COLO829 (cell line): ENCODE measurements around the gene TEX35.
A peak's percentile ranks its signal among the peaks of the same experiment; 100 is the strongest.

ENCODE experiments used
- DNase-seq: peaks from one replicate; pipeline ENCODE4 v3.0.0; 2012; ENCODE audit warnings: low spot score

The TEX35 gene

GRCh38 chr1:178518894-178519293 lies 6.0 kb downstream of the TEX35 start:
- no peak for DNase-seq

DNA sequence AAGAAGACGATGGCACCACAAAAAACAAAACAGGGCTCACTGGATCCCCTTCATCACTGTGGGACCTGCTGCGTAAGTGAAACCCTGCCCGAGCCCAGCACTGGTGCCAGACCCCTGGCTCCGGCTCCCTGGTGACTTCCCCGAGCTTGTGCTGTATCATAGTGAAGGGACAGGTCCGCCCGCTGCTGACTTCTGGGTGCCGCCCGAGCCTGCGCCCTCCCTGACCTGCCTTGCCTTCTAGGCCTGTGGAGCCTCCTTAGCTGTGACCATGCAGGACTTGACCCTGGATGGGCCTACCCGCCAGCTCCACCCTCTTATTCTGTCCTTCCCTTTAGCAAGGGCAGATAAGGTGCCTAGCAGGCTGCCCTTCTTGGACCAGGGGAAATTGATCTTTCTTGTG lies 7.9 kb downstream of the TEX35 start:
- DNase-seq = no peak

DNA sequence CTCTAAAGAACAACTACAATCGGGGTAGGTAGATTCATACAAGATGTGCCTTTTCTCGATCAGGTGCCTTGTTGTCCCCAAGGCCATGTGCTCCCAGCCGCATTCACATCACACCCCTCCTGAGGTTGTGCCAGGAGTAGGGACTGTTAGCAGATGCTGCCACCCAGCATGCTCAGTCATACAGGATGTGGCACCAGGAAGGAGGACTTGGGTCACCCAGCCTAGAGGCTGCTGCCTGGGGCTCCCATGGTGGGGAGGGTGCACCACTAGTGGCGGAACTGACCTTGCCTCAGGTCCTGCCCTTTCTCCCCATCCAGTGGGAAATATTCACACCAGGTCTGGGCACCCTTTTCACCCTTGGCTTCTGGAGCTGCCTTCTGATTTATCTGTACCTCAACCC lies 8.3 kb downstream of the TEX35 start:
- DNase-seq = no peak

GRCh38 chr1:178527117-178527516 lies 14.2 kb downstream of the TEX35 start:
- DNase-seq = no peak

GRCh38 chr1:178528228-178528952 lies 15.5 kb downstream of the TEX35 start:
- DNase-seq = no peak

DNA sequence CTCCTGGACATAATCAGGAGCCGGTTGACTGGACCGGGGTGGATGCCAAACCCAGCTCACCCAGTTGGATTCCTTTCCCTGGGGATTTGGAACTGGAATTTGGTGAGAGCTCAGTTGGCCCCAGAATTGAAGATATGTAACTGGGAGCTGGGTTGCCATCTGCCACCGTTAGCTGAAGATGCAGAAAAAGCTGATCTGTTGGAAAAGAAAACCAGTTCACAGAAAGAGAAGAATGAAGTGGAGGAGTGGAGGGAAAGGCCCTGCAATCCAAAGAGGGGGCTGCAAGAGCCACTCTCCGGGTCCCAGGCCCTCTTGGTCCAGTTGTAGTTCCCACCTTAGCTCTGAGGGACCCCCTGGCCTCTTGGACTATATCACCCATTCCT lies 16.0 kb downstream of the TEX35 start:
- no peak for DNase-seq

GRCh38 chr1:178529364-178530036 lies 16.6 kb downstream of the TEX35 start:
- no peak for DNase-seq

- DNase-seq = peak; percentile 48
Measured at GRCh38 chr1:178530037-178530402, 17.1 kb downstream of the TEX35 start.

DNA sequence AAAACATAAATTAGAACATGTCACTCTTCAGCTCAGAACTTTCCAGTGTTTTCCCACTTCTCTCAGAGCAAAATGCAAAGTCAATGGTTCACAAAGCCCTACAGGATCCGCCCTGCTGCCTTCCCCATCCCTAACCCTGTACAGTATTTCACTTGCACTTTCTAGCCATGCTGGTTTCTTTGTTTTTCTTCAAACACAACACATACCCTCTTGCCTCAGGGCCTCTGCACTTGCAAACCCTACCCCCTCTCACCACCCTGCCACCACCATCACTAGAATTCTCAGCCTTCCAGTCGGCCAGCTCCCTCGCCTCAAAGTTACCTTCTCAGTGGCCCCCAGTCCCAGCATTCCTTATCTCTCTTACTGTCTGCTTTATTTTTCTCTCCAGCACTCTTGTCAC lies 17.6 kb downstream of the TEX35 start:
- no peak for DNase-seq

DNA sequence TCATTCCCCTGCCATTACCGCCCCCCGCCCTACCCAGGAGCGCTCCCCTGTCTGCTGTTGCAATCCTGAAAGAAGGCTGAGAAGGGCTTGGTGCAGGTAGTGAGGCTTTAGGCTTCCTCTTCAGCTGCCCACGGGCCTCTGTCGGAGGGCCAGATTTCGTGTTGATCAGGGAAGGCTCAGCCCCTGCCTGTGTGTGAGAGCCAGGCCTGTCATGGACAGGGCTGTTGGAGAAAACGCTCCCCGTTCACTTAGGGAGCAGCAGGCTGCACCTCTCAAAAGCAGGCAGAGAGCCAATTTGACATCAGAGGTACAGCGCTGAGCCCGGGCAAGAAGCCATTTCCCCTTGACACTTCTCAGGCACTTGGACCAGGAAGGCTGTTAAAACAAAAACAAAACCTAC lies 19.0 kb downstream of the TEX35 start:
- no peak for DNase-seq

DNA sequence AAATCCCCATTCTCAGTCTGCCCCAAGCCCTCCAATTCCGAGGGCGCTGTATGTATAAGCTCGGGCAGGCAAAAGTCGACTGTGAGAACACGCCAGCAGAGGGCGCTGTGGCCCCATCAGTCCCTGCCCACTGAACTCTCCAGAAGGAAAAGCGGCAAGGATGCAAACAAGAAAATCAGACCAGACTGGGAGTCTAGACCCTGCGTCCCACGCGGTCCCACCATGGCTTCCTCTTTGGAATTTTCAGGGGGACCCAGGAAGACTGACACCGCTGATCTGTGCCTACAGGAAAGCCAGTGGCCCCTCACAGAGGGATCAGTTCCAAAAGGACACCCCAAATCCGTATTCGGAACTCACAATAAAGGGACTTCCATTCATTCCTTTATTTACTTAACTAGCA lies 19.5 kb downstream of the TEX35 start:
- peak; percentile 94 for DNase-seq

DNA sequence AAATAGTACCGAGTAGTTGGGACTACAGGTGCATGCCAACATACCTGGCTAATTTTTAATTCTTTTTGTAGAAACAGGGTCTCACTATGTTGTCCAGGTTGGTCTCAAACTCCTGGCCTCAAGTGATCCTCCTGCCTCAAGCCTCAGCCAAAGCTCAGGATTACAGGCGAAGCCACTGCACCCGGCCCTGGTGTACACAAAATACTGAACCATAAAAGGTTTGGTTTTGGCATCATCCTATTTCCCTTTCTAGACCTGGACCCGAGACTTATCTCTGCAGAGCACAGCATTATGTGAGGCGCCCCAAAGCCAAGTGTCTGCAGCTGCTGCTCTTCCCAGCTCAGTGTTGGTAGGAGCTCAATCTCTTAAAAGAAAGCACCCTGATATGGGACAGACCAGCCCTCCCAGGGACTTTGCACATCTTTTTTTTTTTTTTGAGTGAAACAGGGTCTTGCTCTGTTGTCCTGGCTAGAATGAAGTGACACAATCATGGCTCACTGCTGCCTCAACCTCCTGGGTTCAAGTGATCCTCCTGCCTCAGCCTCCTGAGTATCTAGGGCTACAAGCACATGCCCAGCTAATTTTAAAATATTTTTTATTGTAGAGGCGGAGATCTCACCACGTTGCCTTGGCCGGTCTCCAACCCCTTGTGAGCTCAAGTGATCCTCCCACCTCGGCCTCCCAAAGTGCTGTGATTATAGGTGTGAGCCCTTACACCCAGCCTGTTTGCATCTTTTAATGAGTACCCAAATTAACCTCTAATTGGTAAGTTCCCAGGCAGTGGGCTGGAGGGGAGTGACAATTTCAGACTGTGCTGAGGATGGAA lies 20.4 kb downstream of the TEX35 start:
- no peak for DNase-seq

- no peak for DNase-seq
Measured at GRCh38 chr1:178534137-178534868, 21.4 kb downstream of the TEX35 start.

DNA sequence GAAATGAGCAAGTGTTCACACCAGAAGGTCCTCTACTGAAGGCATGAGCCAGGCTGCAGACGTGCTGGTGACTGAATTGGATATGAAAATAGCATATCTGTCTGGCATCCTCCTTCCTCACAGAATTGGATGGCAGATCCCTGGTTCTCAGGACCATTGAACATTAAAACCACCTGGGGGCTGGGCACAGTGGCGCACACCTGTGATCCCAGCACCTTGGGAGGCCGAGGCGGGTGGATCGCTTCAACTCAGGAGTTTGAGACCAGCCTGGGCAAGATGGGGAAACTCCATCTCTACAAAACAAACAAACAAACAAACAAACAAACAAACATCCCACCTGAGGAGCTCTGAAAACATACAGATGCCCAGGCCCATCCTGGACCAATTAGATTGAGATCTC lies 23.4 kb downstream of the TEX35 start:
- no peak for DNase-seq

DNA sequence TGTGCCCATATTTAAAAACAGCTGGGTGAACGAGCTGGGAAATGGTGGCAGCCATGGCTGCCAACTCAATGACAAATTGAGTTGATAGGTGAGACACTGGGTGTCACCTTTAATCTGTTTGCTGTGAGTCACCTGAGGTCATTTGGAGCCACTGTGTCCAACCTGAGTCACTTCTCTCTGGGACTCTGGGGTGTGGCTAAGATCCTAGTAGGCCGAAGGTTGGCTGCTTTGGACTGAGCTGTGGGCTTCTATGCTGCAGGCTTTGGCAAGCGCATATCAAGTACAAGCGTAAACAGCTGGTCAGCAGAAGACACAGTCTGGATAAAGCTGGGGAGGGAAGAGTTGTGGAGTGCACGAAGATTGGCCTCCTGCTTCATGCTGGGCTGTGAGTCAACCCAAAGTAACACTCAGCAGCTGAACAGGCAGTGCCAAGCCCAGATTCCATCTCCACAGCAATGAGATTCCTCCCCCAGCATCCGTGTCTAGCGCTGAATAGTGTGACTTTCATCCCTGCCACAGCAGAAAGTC lies 24.0 kb downstream of the TEX35 start:
- DNase-seq = no peak

GRCh38 chr1:178537382-178538090 lies 24.6 kb downstream of the TEX35 start:
- no peak for DNase-seq

GRCh38 chr1:178538192-178538916 lies 25.4 kb downstream of the TEX35 start:
- no peak for DNase-seq

GRCh38 chr1:178539291-178539690 lies 26.4 kb downstream of the TEX35 start:
- DNase-seq = no peak

- DNase-seq = no peak
Measured at GRCh38 chr1:178540204-178540603, 27.3 kb downstream of the TEX35 start.

- DNase-seq = no peak
Measured at GRCh38 chr1:178540646-178541045, 27.7 kb downstream of the TEX35 start.

DNA sequence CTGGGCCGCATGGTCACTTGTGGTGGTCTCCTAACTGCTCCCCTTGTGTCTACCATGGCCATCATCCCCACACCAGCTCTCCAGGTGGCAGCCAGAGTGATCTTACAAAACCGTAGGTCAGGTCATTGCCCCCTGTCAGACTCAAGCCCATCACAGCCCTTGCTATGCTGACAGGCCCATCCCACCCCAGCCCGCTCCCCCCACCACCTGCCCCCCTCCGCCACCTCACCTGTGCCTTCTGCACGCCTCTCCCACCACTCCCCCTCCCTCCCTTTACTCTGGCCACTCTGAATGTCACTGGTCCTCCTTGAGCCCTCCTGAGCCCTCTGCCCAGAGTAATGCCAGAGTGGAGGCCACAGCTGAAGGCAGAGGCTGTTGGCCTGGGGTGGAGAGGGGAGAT lies 28.5 kb downstream of the TEX35 start:
- DNase-seq = no peak
